Smooth muscle cell (in vitro differentiated cells): Measurements from ENCODE around the gene ATL1. TPM values are rescaled to one million over a fixed set of nuclear protein-coding genes. Genes with fewer than 3 reads are reported as not detected.

Source experiments
- DNase-seq: peaks from one replicate; lab custom pipeline; 2025; ENCODE audit not compliant: unreplicated experiment; lab: John Stamatoyannopoulos, UW
- H2AFZ ChIP-seq: fragments of 200-600 bp; sonication (generic); 2 replicates; pipeline ENCODE4 v1.6.0; 2016; ENCODE audit warnings: antibody characterized with exemption, low read depth, mild to moderate bottlenecking
- H3F3A ChIP-seq: fragments of 200-600 bp; sonication (generic); 2 replicates; pipeline ENCODE4 v1.6.0; 2017; ENCODE audit warnings: antibody characterized with exemption, low read depth
- H3K27ac ChIP-seq: fragments of 200-600 bp; sonication (generic); 2 replicates; pipeline ENCODE4 v1.5.1; 2016; ENCODE audit warnings: low read depth, mild to moderate bottlenecking
- H3K27me3 ChIP-seq: fragments of 200-600 bp; sonication (generic); 2 replicates; pipeline ENCODE4 v1.6.1; 2016; ENCODE audit warnings: low read depth, mild to moderate bottlenecking
- H3K36me3 ChIP-seq: fragments of 200-600 bp; sonication (generic); 2 replicates; pipeline ENCODE4 v1.5.1; 2016; ENCODE audit warnings: low read depth
- H3K4me1 ChIP-seq: fragments of 200-600 bp; sonication (generic); 2 replicates; pipeline ENCODE4 v1.5.1; 2016; ENCODE audit warnings: low read depth
- H3K4me2 ChIP-seq: fragments of 200-600 bp; sonication (generic); 2 replicates; pipeline ENCODE4 v1.6.0; 2016; ENCODE audit warnings: mild to moderate bottlenecking
- H3K4me3 ChIP-seq: fragments of 200-600 bp; sonication (generic); 2 replicates; pipeline ENCODE4 v1.5.1; 2016; ENCODE audit warnings: mild to moderate bottlenecking
- H3K79me2 ChIP-seq: fragments of 200-600 bp; sonication (generic); 2 replicates; pipeline ENCODE4 v1.6.0; 2016; ENCODE audit warnings: low read depth, mild to moderate bottlenecking
- H3K9ac ChIP-seq: fragments of 200-600 bp; sonication (generic); 2 replicates; pipeline ENCODE4 v1.6.0; 2016; ENCODE audit warnings: low read depth
- H3K9me3 ChIP-seq: fragments of 200-600 bp; sonication (generic); replicated peaks from 2 replicates; pipeline ENCODE4 v1.5.1; 2016; ENCODE audit warnings: low read depth
- H4K20me1 ChIP-seq: fragments of 200-600 bp; sonication (generic); 2 replicates; pipeline ENCODE4 v1.6.0; 2016; ENCODE audit warnings: low read depth
- WGBS: methylation state at CpG from one replicate; pipeline ENCODE4 v1.1.7; 2016; ENCODE audit warnings: low lambda C conversion rate; 5-methylcytosine and 5-hydroxymethylcytosine counted together
- polyA plus RNA-seq: library from polyadenylated mRNA; unstranded; fragments of >200 nt; fragmentation: Nextera tagmentation; extraction: Ambion mirVana; gene quantifications from 2 replicates; pipeline ENCODE4 v1.2.1, GENCODE V29; 2016
- total RNA-seq: library from RNA; depleted of rRNA; stranded (reverse); fragments of >200 nt; gene quantifications from 2 replicates; pipeline ENCODE4 v1.2.3, GENCODE V29; 2014
- TF ChIP-seq, protein P1 (sequence below): fragments of 200-600 bp; sonication (generic); IDR thresholded peaks from 2 replicates; pipeline ENCODE4 v1.5.1; 2017; ENCODE audit warnings: borderline replicate concordance, mild to moderate bottlenecking, antibody characterized with exemption; ENCODE audit not compliant: insufficient read depth, poor library complexity, severe bottlenecking

Gene ATL1
- total and polyA plus RNA-seq, 2 experiments from 2014 or later, result 1.5 to 2.1 TPM

DNA sequence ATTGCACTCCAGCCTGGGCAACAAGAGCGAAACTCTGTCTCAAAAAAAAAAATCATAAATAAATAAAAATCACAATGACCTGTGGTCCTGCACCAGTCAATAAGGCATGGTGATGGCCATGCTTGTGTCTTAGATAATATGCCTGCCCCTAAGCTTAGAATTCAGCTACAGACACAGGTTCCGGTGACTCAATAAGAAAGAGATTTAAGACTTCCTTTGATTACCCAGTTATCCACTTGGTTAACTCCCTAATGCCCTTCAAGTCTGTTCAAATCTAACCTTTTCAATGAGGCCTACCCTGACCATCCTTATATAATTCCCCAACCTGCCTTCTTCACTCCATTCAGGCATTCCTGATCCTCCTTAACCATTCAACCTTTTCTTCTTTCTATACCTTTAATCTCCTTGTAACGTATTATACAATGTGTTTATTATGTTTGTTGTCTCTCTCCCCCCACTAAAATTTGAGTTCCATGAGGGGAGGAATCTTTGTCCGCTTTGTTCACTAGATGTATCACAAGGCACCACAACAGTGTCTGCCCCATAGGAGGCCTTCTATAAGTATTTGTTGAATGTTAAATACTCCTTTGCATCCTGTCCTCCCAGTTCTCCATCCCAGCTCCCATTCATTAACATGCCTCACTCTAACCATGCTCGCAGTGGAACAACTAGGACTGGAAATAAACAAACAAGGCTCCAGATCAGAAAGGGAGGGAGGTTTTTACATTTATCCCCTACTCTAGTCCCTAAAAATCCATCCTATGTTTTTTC, 36.5 kb upstream of the ATL1 start:
- peaks cover 3% of the 10 kb centered on the region for H3F3A ChIP-seq
- peak overlapping the region; percentile 19 for H3K4me2 ChIP-seq
- H3K27me3 ChIP-seq, result no peaks in the 10 kb centered on the region
- TF ChIP-seq, protein P1, sequence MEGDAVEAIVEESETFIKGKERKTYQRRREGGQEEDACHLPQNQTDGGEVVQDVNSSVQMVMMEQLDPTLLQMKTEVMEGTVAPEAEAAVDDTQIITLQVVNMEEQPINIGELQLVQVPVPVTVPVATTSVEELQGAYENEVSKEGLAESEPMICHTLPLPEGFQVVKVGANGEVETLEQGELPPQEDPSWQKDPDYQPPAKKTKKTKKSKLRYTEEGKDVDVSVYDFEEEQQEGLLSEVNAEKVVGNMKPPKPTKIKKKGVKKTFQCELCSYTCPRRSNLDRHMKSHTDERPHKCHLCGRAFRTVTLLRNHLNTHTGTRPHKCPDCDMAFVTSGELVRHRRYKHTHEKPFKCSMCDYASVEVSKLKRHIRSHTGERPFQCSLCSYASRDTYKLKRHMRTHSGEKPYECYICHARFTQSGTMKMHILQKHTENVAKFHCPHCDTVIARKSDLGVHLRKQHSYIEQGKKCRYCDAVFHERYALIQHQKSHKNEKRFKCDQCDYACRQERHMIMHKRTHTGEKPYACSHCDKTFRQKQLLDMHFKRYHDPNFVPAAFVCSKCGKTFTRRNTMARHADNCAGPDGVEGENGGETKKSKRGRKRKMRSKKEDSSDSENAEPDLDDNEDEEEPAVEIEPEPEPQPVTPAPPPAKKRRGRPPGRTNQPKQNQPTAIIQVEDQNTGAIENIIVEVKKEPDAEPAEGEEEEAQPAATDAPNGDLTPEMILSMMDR, result no peak
- WGBS, result 88% methylated on average over 5 of the region's 5 CpGs
- no peak overlapping the region for H3K27ac ChIP-seq
- H3K4me3 ChIP-seq, result no peak overlapping the region
- no peaks in the 10 kb centered on the region for H3K9me3 ChIP-seq
- no peak overlapping the region for H3K9ac ChIP-seq
- H2AFZ ChIP-seq, result no peak overlapping the region
- DNase-seq, result no peak
- H4K20me1 ChIP-seq, result peaks cover 100% of the 10 kb centered on the region
- H3K36me3 ChIP-seq, result no peaks in the 10 kb centered on the region
- peaks cover 26% of the 10 kb centered on the region for H3K4me1 ChIP-seq
- H3K79me2 ChIP-seq, result peaks cover 100% of the 10 kb centered on the region

DNA sequence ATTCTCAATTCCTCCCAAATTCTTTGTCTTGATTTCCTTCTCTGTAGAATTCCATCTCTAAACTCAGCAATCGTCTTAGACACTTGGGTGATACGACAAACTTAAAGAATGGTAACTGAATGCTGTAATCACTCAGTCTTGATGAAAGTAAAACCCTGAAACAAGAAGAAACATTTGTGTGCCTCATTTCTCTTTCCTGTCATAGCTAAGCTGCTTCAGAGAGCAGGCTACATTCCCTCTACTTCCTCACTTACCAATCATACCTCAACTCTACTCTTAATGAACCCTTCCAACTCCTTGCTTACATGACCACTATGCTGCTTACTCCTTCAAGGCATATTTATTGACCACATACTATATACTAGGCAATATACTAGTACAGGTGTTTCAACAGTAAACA, 35.9 kb upstream of the ATL1 start:
- Histone ChIP-seq H3K9me3 (no peaks in the 10 kb centered on the region), H3K9ac (no peak overlapping the region), H2AFZ (no peak overlapping the region), H4K20me1 (peaks cover 100% of the 10 kb centered on the region), H3F3A (peaks cover 3% of the 10 kb centered on the region), H3K27ac (peak overlapping the region; percentile 1), H3K4me2 (peak overlapping the region; percentile 33), H3K36me3 (no peaks in the 10 kb centered on the region), H3K27me3 (no peaks in the 10 kb centered on the region), H3K4me1 (peaks cover 27% of the 10 kb centered on the region), H3K4me3 (no peak overlapping the region), H3K79me2 (peaks cover 100% of the 10 kb centered on the region)
- DNase-seq, result no peak
- 97% methylated on average over 2 of the region's 2 CpGs for WGBS
- TF ChIP-seq, protein P1, result no peak

DNA sequence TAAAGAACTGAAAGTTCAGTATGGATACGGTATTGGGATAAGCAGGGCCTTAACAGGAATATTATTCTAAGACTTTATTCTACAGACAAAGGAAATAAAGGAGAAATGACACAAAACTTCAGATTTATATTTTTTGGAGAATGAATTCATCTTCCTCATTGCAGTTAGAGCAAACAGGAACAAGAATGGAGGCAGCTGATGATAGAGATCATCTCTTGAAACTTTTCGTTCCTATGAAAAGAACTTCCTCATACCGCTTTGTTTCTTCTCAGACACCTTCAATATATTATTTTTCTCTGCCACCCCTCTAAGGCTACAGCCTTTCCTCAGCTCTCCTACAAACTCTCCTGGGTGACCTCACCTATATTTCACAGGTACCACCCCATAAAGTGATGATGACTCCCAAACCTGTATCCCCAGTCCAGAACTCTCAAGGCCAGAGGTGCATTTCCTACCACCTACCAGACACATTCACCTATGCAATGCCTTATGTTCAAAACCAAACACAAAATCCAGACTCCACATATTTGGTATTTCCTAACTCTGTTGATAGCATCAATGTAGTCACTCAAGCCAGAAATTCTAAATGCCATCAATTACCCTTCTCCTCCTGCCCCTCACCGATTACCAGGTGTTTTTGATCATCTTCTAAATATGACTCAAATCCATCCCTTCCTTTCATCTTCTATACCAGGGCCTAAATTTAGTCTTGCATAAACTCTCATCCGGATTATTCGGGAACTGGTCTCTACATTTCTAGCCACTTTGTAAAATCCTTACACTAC, 35.0 kb upstream of the ATL1 start:
- H3K4me2 ChIP-seq, result peak overlapping the region; percentile 33

More for the DNA sequence above, 35.0 kb upstream of the ATL1 start:
- WGBS, result 94% methylated on average over 6 of the region's 6 CpGs
- DNase-seq, result no peak
- H3K9me3 ChIP-seq, result no peaks in the 10 kb centered on the region
- H3K79me2 ChIP-seq, result peaks cover 100% of the 10 kb centered on the region
- H3F3A ChIP-seq, result peaks cover 3% of the 10 kb centered on the region
- H2AFZ ChIP-seq, result no peak overlapping the region
- H3K27me3 ChIP-seq, result no peaks in the 10 kb centered on the region
- TF ChIP-seq, protein P1, result no peak
- H3K27ac ChIP-seq, result peak overlapping the region; percentile 1
- no peak overlapping the region for H3K9ac ChIP-seq
- peaks cover 100% of the 10 kb centered on the region for H4K20me1 ChIP-seq
- no peak overlapping the region for H3K4me3 ChIP-seq
- H3K4me1 ChIP-seq, result peaks cover 36% of the 10 kb centered on the region
- H3K36me3 ChIP-seq, result no peaks in the 10 kb centered on the region
